Left ventricle myocardium inferior (tissue), 1 donor: Measurements from ENCODE around the gene ECM1. TPM values are rescaled to one million over a fixed set of nuclear protein-coding genes. Genes with fewer than 3 reads are reported as not detected.

ENCODE experiments used
- DNase-seq: peaks from one replicate; pipeline ENCODE4 v3.0.0-alpha.2; 2020
- H3K27ac ChIP-seq: fragments of 200-600 bp; replicated peaks from 2 replicates; pipeline ENCODE4 v1.8.0; 2021
- H3K27me3 ChIP-seq: fragments of 200-600 bp; 2 replicates; pipeline ENCODE4 v1.8.0; 2021; ENCODE audit warnings: low read depth
- H3K36me3 ChIP-seq: fragments of 200-600 bp; 2 replicates; pipeline ENCODE4 v1.8.0; 2021
- H3K4me1 ChIP-seq: fragments of 200-600 bp; 2 replicates; pipeline ENCODE4 v1.8.0; 2021
- H3K4me3 ChIP-seq: fragments of 200-600 bp; 2 replicates; pipeline ENCODE4 v1.8.0; 2021; ENCODE audit warnings: mild to moderate bottlenecking, moderate library complexity
- H3K9me3 ChIP-seq: fragments of 200-600 bp; replicated peaks from 2 replicates; pipeline ENCODE4 v1.8.0; 2021
- CTCF ChIP-seq: fragments of 200-600 bp; IDR thresholded peaks from 2 replicates; pipeline ENCODE4 v1.8.0; 2021; ENCODE audit warnings: antibody characterized with exemption, mild to moderate bottlenecking, borderline replicate concordance
- intact Hi-C: fragments of 100-400 bp; cut with micrococcal nuclease; formaldehyde crosslinking; loops from one replicate; pipeline ENCODE4 v1.11.0; 2022
- total RNA-seq: library from RNA; stranded (reverse); fragmentation: NEBNext Ultra II Directional; extraction: Animal tissue kit (Norgen Biotek cat#: 25700); gene quantifications from one replicate; pipeline ENCODE4 v1.2.1, GENCODE V29; 2021
- donor health status: DM: no; HTN: yes; CAD: no; lungs with severe emphysema.

ECM1 gene
- total RNA-seq, 1 donor from 2014 or later, result 20.1 TPM

- Histone ChIP-seq H3K27me3 (no peaks in the 10 kb centered on the region), H3K27ac (no peak overlapping the region), H3K36me3 (peaks cover 23% of the 10 kb centered on the region), H3K4me3 (no peak overlapping the region), H3K9me3 (no peaks in the 10 kb centered on the region), H3K4me1 (peaks cover 46% of the 10 kb centered on the region)
- no peak for DNase-seq
- intact Hi-C loops, result no loop called here
- no peak for TF ChIP-seq CTCF
Observed at GRCh38 chr1:150557065-150557600, 49.2 kb downstream of the ECM1 start.

GRCh38 chr1:150557813-150558212 lies 49.9 kb downstream of the ECM1 start:
- Histone ChIP-seq H3K4me1 (peaks cover 46% of the 10 kb centered on the region), H3K36me3 (peaks cover 23% of the 10 kb centered on the region), H3K27me3 (no peaks in the 10 kb centered on the region), H3K27ac (no peak overlapping the region), H3K9me3 (no peaks in the 10 kb centered on the region), H3K4me3 (no peak overlapping the region)
- DNase-seq, result no peak
- intact Hi-C loops, result no loop called here
- no peak for TF ChIP-seq CTCF

- H3K27me3 ChIP-seq, result no peaks in the 10 kb centered on the region
- intact Hi-C loops, result no loop called here
- peak overlapping the region; percentile 64 for H3K4me3 ChIP-seq
- no peak for TF ChIP-seq CTCF
- H3K27ac ChIP-seq, result peak overlapping the region; percentile 96
- H3K9me3 ChIP-seq, result no peaks in the 10 kb centered on the region
- DNase-seq, result no peak
- H3K36me3 ChIP-seq, result peaks cover 23% of the 10 kb centered on the region
- H3K4me1 ChIP-seq, result peaks cover 46% of the 10 kb centered on the region
Observed at GRCh38 chr1:150558303-150558704, 50.4 kb downstream of the ECM1 start.

GRCh38 chr1:150558761-150559655 lies 51.1 kb downstream of the ECM1 start:
- no peak for TF ChIP-seq CTCF
- DNase-seq, result peak; percentile 54
- Histone ChIP-seq H3K9me3 (no peaks in the 10 kb centered on the region), H3K4me1 (peaks cover 51% of the 10 kb centered on the region), H3K27me3 (no peaks in the 10 kb centered on the region), H3K4me3 (peak overlapping the region; percentile 64), H3K36me3 (peaks cover 23% of the 10 kb centered on the region), H3K27ac (peak overlapping the region; percentile 96)
- intact Hi-C loops, result no loop called here

GRCh38 chr1:150559656-150560010 lies 51.7 kb downstream of the ECM1 start:
- TF ChIP-seq CTCF, result no peak
- H3K4me1 ChIP-seq, result peaks cover 57% of the 10 kb centered on the region
- no peak for DNase-seq

More at GRCh38 chr1:150559656-150560010, 51.7 kb downstream of the ECM1 start:
- peak overlapping the region; percentile 64 for H3K4me3 ChIP-seq
- intact Hi-C loops, result loop anchor here (2.0 kb wide), 1 partner anchor 61 kb away; no protein-coding TSS in a partner anchor
- H3K9me3 ChIP-seq, result no peaks in the 10 kb centered on the region
- H3K27ac ChIP-seq, result peak overlapping the region; percentile 96
- H3K36me3 ChIP-seq, result peaks cover 23% of the 10 kb centered on the region
- H3K27me3 ChIP-seq, result no peaks in the 10 kb centered on the region
